Mesothelial cell of epicardium (in vitro differentiated cells): ENCODE data around the gene CDC20B. TPM values are rescaled to one million over a fixed set of nuclear protein-coding genes. Genes with fewer than 3 reads are reported as not detected.

Experiments
- DNase-seq, 2 experiments: peaks; one replicate each; pipeline ENCODE4 v3.0.0; 2021; ENCODE audit warnings: low spot score in 2 of 2; ENCODE audit not compliant: unreplicated experiment in 2 of 2
- H3K27ac Mint-ChIP-seq: 2 replicates; pipeline ENCODE4 v1.8.0; 2021; ENCODE audit warnings: mixed read lengths
- H3K27me3 Mint-ChIP-seq: 2 replicates; pipeline ENCODE4 v1.8.0; 2021; ENCODE audit warnings: low read depth, mixed read lengths
- H3K36me3 Mint-ChIP-seq: 2 replicates; pipeline ENCODE4 v1.8.0; 2021; ENCODE audit warnings: mixed read lengths
- H3K4me1 Mint-ChIP-seq: 2 replicates; pipeline ENCODE4 v1.8.0; 2021; ENCODE audit warnings: mixed read lengths
- H3K4me3 Mint-ChIP-seq: 2 replicates; pipeline ENCODE4 v1.8.0; 2021; ENCODE audit warnings: mild to moderate bottlenecking, moderate library complexity, mixed read lengths
- H3K9me3 Mint-ChIP-seq: 2 replicates; pipeline ENCODE4 v1.8.0; 2021; ENCODE audit warnings: mixed read lengths
- total RNA-seq: library from RNA; stranded (reverse); gene quantifications from 3 replicates; pipeline ENCODE4 v1.2.1, GENCODE V29; 2021
- TF ChIP-seq, protein P1 (sequence below): fragments of 200-600 bp; sonication (generic); IDR thresholded peaks from one replicate; pipeline ENCODE4 v1.5.0; 2021; ENCODE audit warnings: antibody characterized with exemption; ENCODE audit not compliant: unreplicated experiment

The CDC20B gene, protein sequence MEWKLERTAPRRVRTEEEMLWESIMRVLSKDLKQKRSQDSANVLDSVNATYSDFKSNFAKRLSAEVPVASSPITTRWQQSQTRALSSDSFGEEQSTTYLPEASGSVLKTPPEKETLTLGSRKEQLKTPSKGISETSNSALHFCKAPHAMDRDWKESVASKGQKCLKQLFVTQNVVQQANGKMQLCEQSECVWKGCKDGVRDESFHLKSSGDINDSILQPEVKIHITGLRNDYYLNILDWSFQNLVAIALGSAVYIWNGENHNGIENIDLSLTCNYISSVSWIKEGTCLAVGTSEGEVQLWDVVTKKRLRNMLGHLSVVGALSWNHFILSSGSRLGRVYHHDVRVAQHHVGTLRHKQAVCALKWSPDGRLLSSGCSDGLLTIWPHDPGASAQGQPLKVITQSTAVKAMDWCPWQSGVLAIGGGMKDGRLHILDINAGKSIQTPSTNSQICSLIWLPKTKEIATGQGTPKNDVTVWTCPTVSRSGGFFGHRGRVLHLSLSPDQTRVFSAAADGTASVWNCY
- total RNA-seq: 0.09 to 0.16 TPM in 2 of 3 replicates, not detected in the other

DNA sequence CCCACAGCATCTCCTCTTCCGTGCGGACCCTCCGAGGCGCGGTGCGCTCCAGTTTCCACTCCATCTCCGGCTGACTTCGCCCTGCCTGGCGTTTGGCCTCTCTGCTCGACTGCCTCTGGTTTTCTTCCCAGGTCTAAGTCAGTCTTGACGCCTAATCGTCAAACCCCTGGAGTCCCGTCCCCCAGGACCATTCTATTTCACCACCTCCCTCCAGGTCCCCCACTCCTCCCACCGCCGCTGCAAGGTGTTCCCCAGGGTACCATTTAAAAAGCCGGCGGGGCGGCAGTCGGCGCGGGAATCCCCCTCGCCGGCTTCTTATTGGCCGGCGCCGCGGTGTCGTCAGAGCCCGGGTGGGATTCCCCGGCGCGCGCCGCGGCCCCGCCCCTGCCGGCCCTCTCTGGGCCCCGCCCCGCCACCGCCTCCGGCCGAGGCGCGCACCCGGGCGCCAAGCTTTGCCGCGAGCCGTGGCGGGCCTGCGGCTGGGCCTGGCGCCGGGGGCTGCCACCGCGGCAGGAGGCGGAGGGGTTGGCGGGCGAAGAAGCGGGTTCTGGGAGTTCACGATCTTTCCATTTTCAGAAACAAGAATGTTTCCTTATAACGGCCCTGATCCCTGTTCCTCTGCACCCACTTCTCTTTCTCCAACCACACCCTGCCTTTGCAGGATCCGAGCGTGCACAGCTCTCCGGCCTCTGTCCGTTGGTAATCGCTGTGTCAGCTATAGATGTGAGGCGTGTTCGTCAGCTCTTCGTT lies at the start of gene CDC20B:
Gene CDC20B, minus strand, starts transcription at position 241 of the 750 bp plus-strand sequence. Its CDS starts 177 bp downstream, at position 64.
- Mint-ChIP-seq H3K4me3 (peak within 1 kb of the TSS; percentile 74), H3K27me3 (peaks cover 68% of the 10 kb centered on the region), H3K4me1 (peaks cover 24% of the 10 kb centered on the region), H3K36me3 (no peaks in the 10 kb centered on the region), H3K9me3 (no peaks in the 10 kb centered on the region), H3K27ac (peak within 1 kb of the TSS; percentile 82)
- TF ChIP-seq, protein P1, sequence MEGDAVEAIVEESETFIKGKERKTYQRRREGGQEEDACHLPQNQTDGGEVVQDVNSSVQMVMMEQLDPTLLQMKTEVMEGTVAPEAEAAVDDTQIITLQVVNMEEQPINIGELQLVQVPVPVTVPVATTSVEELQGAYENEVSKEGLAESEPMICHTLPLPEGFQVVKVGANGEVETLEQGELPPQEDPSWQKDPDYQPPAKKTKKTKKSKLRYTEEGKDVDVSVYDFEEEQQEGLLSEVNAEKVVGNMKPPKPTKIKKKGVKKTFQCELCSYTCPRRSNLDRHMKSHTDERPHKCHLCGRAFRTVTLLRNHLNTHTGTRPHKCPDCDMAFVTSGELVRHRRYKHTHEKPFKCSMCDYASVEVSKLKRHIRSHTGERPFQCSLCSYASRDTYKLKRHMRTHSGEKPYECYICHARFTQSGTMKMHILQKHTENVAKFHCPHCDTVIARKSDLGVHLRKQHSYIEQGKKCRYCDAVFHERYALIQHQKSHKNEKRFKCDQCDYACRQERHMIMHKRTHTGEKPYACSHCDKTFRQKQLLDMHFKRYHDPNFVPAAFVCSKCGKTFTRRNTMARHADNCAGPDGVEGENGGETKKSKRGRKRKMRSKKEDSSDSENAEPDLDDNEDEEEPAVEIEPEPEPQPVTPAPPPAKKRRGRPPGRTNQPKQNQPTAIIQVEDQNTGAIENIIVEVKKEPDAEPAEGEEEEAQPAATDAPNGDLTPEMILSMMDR: no peak
- peak; percentile 77 to 81 for DNase-seq

DNA sequence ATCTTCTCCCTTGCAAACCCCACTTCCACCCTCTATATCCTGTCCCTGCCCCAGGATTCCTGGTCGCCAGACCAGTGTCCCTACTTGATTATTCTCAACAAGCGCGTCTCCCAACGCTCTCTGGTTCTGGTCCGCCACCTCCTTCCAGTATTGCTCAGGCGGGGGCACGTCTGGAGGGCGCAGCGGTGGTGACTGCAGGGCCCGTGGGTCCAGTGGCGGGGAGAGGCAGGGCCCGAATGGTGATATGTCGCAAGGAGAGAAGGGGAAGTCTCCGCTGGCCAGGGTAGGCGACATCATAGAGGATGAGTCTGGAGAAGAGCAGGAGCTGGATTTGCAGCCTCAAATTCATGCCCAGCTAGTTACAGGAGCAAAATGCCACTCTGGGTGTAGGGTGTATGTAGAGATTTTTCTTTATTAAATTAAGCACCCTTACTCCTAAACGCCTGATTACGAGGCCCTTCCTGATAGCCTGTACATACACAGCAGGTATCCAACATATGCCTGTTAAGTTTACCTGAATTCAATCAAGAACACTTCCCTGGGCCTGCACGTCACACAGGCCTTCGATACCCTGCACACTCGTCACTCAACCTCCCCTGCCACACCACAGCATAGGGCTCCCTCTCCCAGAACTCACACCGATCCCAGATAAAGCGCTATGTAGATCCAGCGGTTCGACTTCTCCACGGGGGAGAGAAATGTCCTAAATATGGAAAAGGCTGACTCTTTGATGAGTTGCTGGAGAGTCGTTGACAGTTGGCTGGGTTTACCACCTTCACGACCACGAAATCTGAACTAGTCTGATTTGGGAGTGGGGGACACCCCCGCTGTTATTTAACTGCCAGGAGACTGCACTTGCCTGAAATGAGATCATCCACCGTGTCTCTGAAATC lies 49.4 kb upstream of the CDC20B start:
- Mint-ChIP-seq H3K4me3 (peak overlapping the region; percentile 30), H3K9me3 (no peaks in the 10 kb centered on the region), H3K27ac (no peak overlapping the region), H3K36me3 (no peaks in the 10 kb centered on the region), H3K27me3 (peaks cover 90% of the 10 kb centered on the region), H3K4me1 (peaks cover 35% of the 10 kb centered on the region)
- TF ChIP-seq, protein P1: no peak
- DNase-seq: no peak

DNA sequence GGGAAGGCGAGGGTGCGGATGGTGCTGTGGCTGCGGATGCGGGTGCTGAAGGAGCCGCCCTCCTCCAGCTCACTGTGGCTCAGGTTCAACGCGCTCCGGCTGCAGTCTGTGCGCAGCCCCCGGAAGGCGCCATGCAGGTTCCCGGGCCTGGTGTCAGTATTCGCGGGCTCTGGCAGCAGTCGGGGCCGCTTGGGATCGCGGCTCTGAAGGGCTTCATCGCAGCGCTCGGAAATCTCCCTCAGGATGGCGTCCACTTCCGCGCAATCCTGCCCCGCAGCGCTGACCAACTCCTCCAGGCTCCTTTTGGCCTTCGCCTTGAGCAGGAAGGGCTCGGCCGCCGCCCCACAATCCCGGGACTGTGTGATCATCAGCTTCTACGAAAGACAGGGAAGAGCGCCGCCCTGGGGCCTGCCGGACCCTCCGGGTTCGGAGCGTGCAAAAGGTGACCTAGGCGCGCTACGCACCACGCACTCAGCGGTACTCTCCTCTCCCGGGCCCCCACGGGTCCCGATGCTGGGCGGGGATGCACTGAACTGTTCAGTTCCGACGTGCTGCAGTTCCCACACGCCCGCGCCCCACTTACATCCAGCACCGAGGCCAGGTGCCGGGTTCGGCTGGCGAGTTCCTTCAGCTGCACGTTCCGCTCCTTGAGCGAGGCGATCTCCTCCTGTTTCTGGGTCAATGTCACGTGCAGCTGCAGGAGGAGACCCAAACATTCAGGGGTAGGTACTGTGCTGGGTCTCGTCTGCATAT lies 47.6 kb upstream of the CDC20B start:
- DNase-seq: no peak
- Mint-ChIP-seq H3K27me3 (peaks cover 82% of the 10 kb centered on the region), H3K4me1 (peaks cover 31% of the 10 kb centered on the region), H3K36me3 (no peaks in the 10 kb centered on the region), H3K4me3 (peak overlapping the region; percentile 68), H3K27ac (no peak overlapping the region), H3K9me3 (no peaks in the 10 kb centered on the region)
- TF ChIP-seq, protein P1: no peak

DNA sequence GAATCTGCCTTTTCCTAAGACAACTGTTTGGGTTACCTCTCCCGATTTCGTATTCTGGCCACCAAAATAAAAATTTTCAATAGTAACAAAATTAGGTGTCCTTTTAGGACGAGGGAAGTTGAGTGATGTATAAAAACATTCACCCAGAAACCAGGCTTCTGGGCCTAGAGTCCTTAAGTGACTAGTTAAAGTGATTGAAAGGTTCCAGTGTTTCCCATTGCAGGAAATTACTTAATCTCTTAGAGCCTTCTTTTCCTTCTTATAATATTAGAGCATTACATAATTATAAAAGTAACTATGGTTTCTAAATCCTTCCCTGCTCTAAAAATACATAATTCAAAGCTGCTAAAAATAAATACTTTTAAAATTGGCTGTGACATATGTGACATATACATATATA lies 46.8 kb upstream of the CDC20B start:
- no peak for DNase-seq
- Mint-ChIP-seq H3K27ac (no peak overlapping the region), H3K36me3 (no peaks in the 10 kb centered on the region), H3K4me3 (no peak overlapping the region), H3K4me1 (peaks cover 31% of the 10 kb centered on the region), H3K9me3 (no peaks in the 10 kb centered on the region), H3K27me3 (peaks cover 74% of the 10 kb centered on the region)
- TF ChIP-seq, protein P1: no peak
